A673 (cell line): ENCODE data around the gene ANK3. TPM values are rescaled to one million over a fixed set of nuclear protein-coding genes. Genes with fewer than 3 reads are reported as not detected.

Experiments
- BruUV-seq: library from RNA; stranded (reverse); fragments of 400-500 nt; replicated peaks from 2 replicates; lab custom pipeline; 2021; lab: Mats Ljungman, UMichigan
- CTCF ChIA-PET: fragments of 300-600 bp; sonication (Branson Sonifier 250); formaldehyde crosslinking; loops from one replicate; lab custom pipeline; 2022; ENCODE audit warnings: antibody characterized with exemption; lab: Charles Lee
- POLR2A ChIA-PET: fragments of 300-600 bp; sonication (Branson Sonifier 250); formaldehyde crosslinking; loops from one replicate; lab custom pipeline; 2022; ENCODE audit warnings: antibody characterized with exemption; ENCODE audit not compliant: low non-redundant PET; lab: Charles Lee
- DNase-seq: peaks from one replicate; pipeline ENCODE4 v3.0.0-alpha.2; 2015; ENCODE audit warnings: low spot score
- H3K27ac ChIP-seq: fragments of 200-600 bp; sonication (generic); 2 replicates; pipeline ENCODE4 v1.5.1; 2016; ENCODE audit warnings: mixed run types, low read depth, mild to moderate bottlenecking, mixed read lengths, antibody characterized with exemption, low read length; ENCODE audit not compliant: poor library complexity, severe bottlenecking
- H3K27me3 ChIP-seq: fragments of 200-600 bp; sonication (generic); replicated peaks from 2 replicates; pipeline ENCODE4 v1.6.1; 2017; ENCODE audit warnings: mixed run types, low read depth, mild to moderate bottlenecking, mixed read lengths, antibody characterized with exemption, low read length; ENCODE audit not compliant: insufficient read depth, poor library complexity
- H3K36me3 ChIP-seq: fragments of 200-600 bp; sonication (generic); 2 replicates; pipeline ENCODE4 v1.6.1; 2016; ENCODE audit warnings: mixed run types, mild to moderate bottlenecking, mixed read lengths, antibody characterized with exemption, low read length; ENCODE audit not compliant: insufficient read depth, poor library complexity, severe bottlenecking
- H3K4me1 ChIP-seq: fragments of 200-600 bp; sonication (generic); 2 replicates; pipeline ENCODE4 v1.6.1; 2017; ENCODE audit warnings: mixed run types, mild to moderate bottlenecking, mixed read lengths, antibody characterized with exemption, low read length; ENCODE audit not compliant: insufficient read depth, poor library complexity, severe bottlenecking
- H3K4me3 ChIP-seq: fragments of 200-600 bp; sonication (generic); 2 replicates; pipeline ENCODE4 v1.5.1; 2016; ENCODE audit warnings: low read depth, mixed run types, mild to moderate bottlenecking, mixed read lengths, low read length; ENCODE audit not compliant: poor library complexity, severe bottlenecking
- H3K9me3 ChIP-seq: fragments of 200-600 bp; sonication (generic); 2 replicates; pipeline ENCODE4 v1.6.1; 2016; ENCODE audit warnings: mixed run types, low read depth, mild to moderate bottlenecking, mixed read lengths, antibody characterized with exemption, low read length; ENCODE audit not compliant: poor library complexity, severe bottlenecking
- CTCF ChIP-seq: fragments of 300-800, 200-600 bp; sonication (generic); conservative IDR thresholded peaks from 2 replicates; pipeline ENCODE4 v1.5.1; 2017; ENCODE audit warnings: low read depth, mild to moderate bottlenecking, antibody characterized with exemption, low read length, moderate library complexity, mixed read lengths
- EZH2 ChIP-seq: fragments of 200-600 bp; sonication (generic); IDR thresholded peaks from 2 replicates; pipeline ENCODE4 v1.6.1; 2017; ENCODE audit warnings: borderline replicate concordance, low read depth, mild to moderate bottlenecking, mixed read lengths, antibody characterized with exemption, low read length; ENCODE audit not compliant: poor library complexity, severe bottlenecking
- intact Hi-C: fragments of 100-400 bp; cut with micrococcal nuclease; formaldehyde crosslinking; loops from one replicate; pipeline ENCODE4 v1.10.0; 2022; ENCODE audit not compliant: unreplicated experiment
- total RNA-seq: library from RNA; stranded (reverse); gene quantifications from 2 replicates; pipeline ENCODE4 v1.2.3, GENCODE V29; 2021

The ANK3 gene
- total RNA-seq, 1 experiment from 2014 or later: 13.5 TPM

GRCh38 chr10:60122190-60122589 lies 267.5 kb downstream of the ANK3 start:
- H3K27me3 ChIP-seq: no peaks in the 10 kb centered on the region
- POLR2A ChIA-PET: no interaction called here
- no peak overlapping the region for H3K27ac ChIP-seq
- intact Hi-C loops: no loop called here
- no peak for DNase-seq
- H3K4me3 ChIP-seq: no peak overlapping the region
- peaks cover 3% of the 10 kb centered on the region for H3K9me3 ChIP-seq
- no TSS peak for BruUV-seq
- CTCF ChIA-PET: no interaction called here
- no peaks in the 10 kb centered on the region for H3K4me1 ChIP-seq
- TF ChIP-seq EZH2 (no peak), CTCF (no peak)
- no peaks in the 10 kb centered on the region for H3K36me3 ChIP-seq

- CTCF ChIA-PET: interaction anchor here (0.6 kb wide), 1 partner anchor 1474 kb away, joined by 3 read pairs; no protein-coding TSS in a partner anchor
- peaks cover 3% of the 10 kb centered on the region for H3K9me3 ChIP-seq
- TF ChIP-seq EZH2 (no peak), CTCF (peak; percentile 63)
- BruUV-seq: no TSS peak
- no peak overlapping the region for H3K27ac ChIP-seq
- no peaks in the 10 kb centered on the region for H3K27me3 ChIP-seq
- POLR2A ChIA-PET: no interaction called here
- DNase-seq: peak; percentile 72
- no peaks in the 10 kb centered on the region for H3K36me3 ChIP-seq
- intact Hi-C loops: loop anchor here (2.0 kb wide), 1 partner anchor 94 kb away; no protein-coding TSS in a partner anchor
- no peak overlapping the region for H3K4me3 ChIP-seq
- H3K4me1 ChIP-seq: no peaks in the 10 kb centered on the region
These were observed 274.7 kb downstream of the ANK3 start for GRCh38 chr10:60114765-60115586.

DNA sequence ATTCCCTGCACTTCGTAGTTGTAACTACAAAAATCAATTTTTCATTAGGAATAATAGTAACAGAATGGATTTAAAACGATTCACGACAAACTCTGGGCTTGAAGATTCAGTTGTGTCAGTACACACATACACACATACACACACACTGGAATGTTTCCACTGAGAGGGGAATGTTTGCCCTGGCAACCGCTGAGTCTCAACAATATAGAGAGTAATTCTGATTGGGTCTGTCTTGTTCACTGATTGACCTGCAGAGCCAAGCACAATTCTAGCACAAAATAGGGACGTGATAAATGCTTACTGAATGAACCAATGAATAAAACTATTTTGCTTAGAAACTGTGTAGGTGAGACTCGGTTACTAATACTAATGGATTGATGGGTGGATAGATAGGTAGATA lies 278.9 kb downstream of the ANK3 start:
- intact Hi-C loops: no loop called here

More for the DNA sequence above, 278.9 kb downstream of the ANK3 start:
- BruUV-seq: no TSS peak
- DNase-seq: no peak
- Histone ChIP-seq H3K36me3 (no peaks in the 10 kb centered on the region), H3K4me3 (no peak overlapping the region), H3K9me3 (no peaks in the 10 kb centered on the region), H3K4me1 (no peaks in the 10 kb centered on the region), H3K27me3 (no peaks in the 10 kb centered on the region), H3K27ac (no peak overlapping the region)
- POLR2A ChIA-PET: no interaction called here
- TF ChIP-seq CTCF (no peak), EZH2 (no peak)
- CTCF ChIA-PET: no interaction called here
